MM.1S (cell line): Measurements from ENCODE around the gene CADPS.

Source experiments
- DNase-seq: peaks from one replicate; pipeline ENCODE4 v3.0.0-alpha.2; 2015
- H2AFZ ChIP-seq: fragments of 300-600 bp; sonication (generic); 2 replicates; pipeline ENCODE4 v1.6.0; 2016; ENCODE audit warnings: antibody characterized with exemption, low read length
- H3F3A ChIP-seq: fragments of 300-600 bp; sonication (generic); 2 replicates; pipeline ENCODE4 v1.6.1; 2016; ENCODE audit warnings: mild to moderate bottlenecking, antibody characterized with exemption, low read length, moderate library complexity, mixed read lengths; ENCODE audit not compliant: insufficient read depth
- H3K27ac ChIP-seq: fragments of 300-600 bp; sonication (generic); 2 replicates; pipeline ENCODE4 v1.5.1; 2016; ENCODE audit warnings: mild to moderate bottlenecking, low read length
- H3K27me3 ChIP-seq: fragments of 300-600 bp; sonication (generic); replicated peaks from 2 replicates; pipeline ENCODE4 v1.6.0; 2016; ENCODE audit warnings: low read length; ENCODE audit not compliant: insufficient read depth
- H3K36me3 ChIP-seq: fragments of 300-600 bp; sonication (generic); replicated peaks from 2 replicates; pipeline ENCODE4 v1.6.1; 2016; ENCODE audit warnings: mild to moderate bottlenecking, low read length, mixed read lengths; ENCODE audit not compliant: insufficient read depth
- H3K4me1 ChIP-seq: fragments of 300-600 bp; sonication (generic); 2 replicates; pipeline ENCODE4 v1.6.1; 2016; ENCODE audit warnings: low read length, mixed read lengths
- H3K4me2 ChIP-seq: fragments of 300-600 bp; sonication (generic); 2 replicates; pipeline ENCODE4 v1.6.0; 2016; ENCODE audit warnings: low read depth, low read length
- H3K4me3 ChIP-seq: fragments of 300-600 bp; sonication (generic); 2 replicates; pipeline ENCODE4 v1.5.1; 2016; ENCODE audit warnings: low read length, mixed read lengths
- H3K79me2 ChIP-seq: fragments of 300-600 bp; sonication (generic); 2 replicates; pipeline ENCODE4 v1.6.1; 2016; ENCODE audit warnings: mixed run types, low read length, mixed read lengths
- H3K9ac ChIP-seq: fragments of 300-600 bp; sonication (generic); 2 replicates; pipeline ENCODE4 v1.6.1; 2016; ENCODE audit warnings: low read length, mixed read lengths
- H3K9me2 ChIP-seq: fragments of 300-600 bp; sonication (generic); replicated peaks from 2 replicates; pipeline ENCODE4 v1.6.1; 2016; ENCODE audit warnings: mild to moderate bottlenecking, low read length, mixed read lengths; ENCODE audit not compliant: insufficient read depth
- H3K9me3 ChIP-seq: fragments of 300-600 bp; sonication (generic); replicated peaks from 2 replicates; pipeline ENCODE4 v1.6.1; 2016; ENCODE audit warnings: mild to moderate bottlenecking, low read length, mixed read lengths; ENCODE audit not compliant: insufficient read depth
- H4K20me1 ChIP-seq: fragments of 300-600 bp; sonication (generic); 2 replicates; pipeline ENCODE4 v1.6.1; 2016; ENCODE audit warnings: mild to moderate bottlenecking, low read length, moderate library complexity, mixed read lengths; ENCODE audit not compliant: insufficient read depth
- EZH2 ChIP-seq: fragments of 300-600 bp; sonication (generic); optimal IDR thresholded peaks from 2 replicates; pipeline ENCODE3; 2017; ENCODE audit warnings: low read depth, mild to moderate bottlenecking, antibody characterized with exemption, low read length, mixed read lengths
- EZH2phosphoT487 ChIP-seq: fragments of 300-600 bp; sonication (generic); IDR thresholded peaks from 2 replicates; pipeline ENCODE4 v1.6.1; 2018; ENCODE audit warnings: antibody characterized with exemption, low read length
- TF ChIP-seq, protein P1 (sequence below): fragments of 300-600 bp; sonication (generic); IDR thresholded peaks from 2 replicates; pipeline ENCODE4 v1.5.1; 2016; ENCODE audit warnings: antibody characterized with exemption, low read length, mixed read lengths

Gene CADPS

DNA sequence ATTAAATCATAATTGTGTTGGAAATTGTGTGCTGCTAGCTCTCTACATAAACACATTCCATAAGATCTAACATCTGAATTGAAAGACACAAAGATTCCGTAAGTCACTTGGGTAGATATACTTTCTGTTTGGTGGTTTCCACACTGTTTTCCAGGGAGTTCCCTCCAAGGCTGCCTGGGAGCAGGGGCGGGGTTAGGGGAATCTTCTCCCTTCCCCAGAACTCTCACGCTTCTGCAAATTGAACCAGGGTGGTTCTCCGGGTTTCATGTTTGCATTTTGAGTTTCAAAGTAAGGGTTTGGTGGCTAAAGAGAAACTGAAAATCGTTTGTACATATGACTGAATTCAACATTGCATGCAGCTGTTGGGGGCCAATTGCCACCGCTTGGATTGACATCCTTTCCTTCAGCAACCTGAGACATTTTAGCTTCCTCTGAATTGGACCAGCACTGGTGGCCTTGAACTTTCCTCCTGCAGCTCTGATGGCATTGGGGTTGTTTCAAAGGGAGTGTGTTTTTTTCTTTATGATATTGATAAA, 309.1 kb downstream of the CADPS start:
- DNase-seq: peak; percentile 76
- no peaks in the 10 kb centered on the region for H3K9me3 ChIP-seq
- no peaks in the 10 kb centered on the region for H3K36me3 ChIP-seq
- peak overlapping the region; percentile 30; the same call in 1 of the 2 replicates for H3K27ac ChIP-seq
- H3K4me3 ChIP-seq: peak overlapping the region; percentile 41; the same call in 1 of the 2 replicates
- H3K79me2 ChIP-seq: no peaks in the 10 kb centered on the region
- H3K27me3 ChIP-seq: no peaks in the 10 kb centered on the region
- H3K9me2 ChIP-seq: no peaks in the 10 kb centered on the region
- H4K20me1 ChIP-seq: no peaks in the 10 kb centered on the region
- H3K4me1 ChIP-seq: peaks cover 17% of the 10 kb centered on the region
- peak overlapping the region; percentile 49 for H2AFZ ChIP-seq
- TF ChIP-seq, protein P1, sequence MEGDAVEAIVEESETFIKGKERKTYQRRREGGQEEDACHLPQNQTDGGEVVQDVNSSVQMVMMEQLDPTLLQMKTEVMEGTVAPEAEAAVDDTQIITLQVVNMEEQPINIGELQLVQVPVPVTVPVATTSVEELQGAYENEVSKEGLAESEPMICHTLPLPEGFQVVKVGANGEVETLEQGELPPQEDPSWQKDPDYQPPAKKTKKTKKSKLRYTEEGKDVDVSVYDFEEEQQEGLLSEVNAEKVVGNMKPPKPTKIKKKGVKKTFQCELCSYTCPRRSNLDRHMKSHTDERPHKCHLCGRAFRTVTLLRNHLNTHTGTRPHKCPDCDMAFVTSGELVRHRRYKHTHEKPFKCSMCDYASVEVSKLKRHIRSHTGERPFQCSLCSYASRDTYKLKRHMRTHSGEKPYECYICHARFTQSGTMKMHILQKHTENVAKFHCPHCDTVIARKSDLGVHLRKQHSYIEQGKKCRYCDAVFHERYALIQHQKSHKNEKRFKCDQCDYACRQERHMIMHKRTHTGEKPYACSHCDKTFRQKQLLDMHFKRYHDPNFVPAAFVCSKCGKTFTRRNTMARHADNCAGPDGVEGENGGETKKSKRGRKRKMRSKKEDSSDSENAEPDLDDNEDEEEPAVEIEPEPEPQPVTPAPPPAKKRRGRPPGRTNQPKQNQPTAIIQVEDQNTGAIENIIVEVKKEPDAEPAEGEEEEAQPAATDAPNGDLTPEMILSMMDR: no peak
- TF ChIP-seq EZH2phosphoT487 (no peak), EZH2 (no peak)
- H3K9ac ChIP-seq: peak overlapping the region; percentile 22; the same call in 1 of the 2 replicates
- peaks cover 14% of the 10 kb centered on the region for H3F3A ChIP-seq
- H3K4me2 ChIP-seq: peak overlapping the region; percentile 65

DNA sequence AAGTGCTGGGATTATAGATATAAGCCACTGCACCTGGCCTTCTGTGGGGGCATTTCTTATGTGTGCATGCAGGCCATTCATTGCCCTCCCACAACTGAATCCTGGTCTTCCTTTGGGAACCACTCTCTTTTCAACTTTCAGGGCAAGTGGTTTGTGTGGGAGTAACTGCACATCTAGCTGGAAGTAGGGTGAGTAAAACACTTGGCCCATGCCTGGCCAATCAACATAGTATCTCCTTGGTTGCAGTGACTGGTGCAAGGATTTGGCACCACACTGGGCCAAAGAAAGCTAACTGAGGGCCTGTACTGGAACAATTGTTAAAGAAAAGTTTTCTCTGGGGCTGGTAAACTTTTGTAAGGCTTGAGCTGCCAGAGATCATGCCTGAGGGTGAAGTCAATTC, 312.6 kb downstream of the CADPS start:
- no peak overlapping the region for H3K4me2 ChIP-seq
- H3K36me3 ChIP-seq: no peaks in the 10 kb centered on the region
- no peak overlapping the region for H2AFZ ChIP-seq
- H4K20me1 ChIP-seq: no peaks in the 10 kb centered on the region
- H3K9ac ChIP-seq: no peak overlapping the region
- no peaks in the 10 kb centered on the region for H3K79me2 ChIP-seq
- H3K9me2 ChIP-seq: no peaks in the 10 kb centered on the region
- peaks cover 14% of the 10 kb centered on the region for H3F3A ChIP-seq
- peaks cover 16% of the 10 kb centered on the region for H3K4me1 ChIP-seq
- no peaks in the 10 kb centered on the region for H3K9me3 ChIP-seq
- H3K27me3 ChIP-seq: no peaks in the 10 kb centered on the region
- no peak for TF ChIP-seq EZH2phosphoT487
- TF ChIP-seq, protein P1: no peak
- no peak for TF ChIP-seq EZH2
- DNase-seq: no peak
- no peak overlapping the region for H3K27ac ChIP-seq
- no peak overlapping the region for H3K4me3 ChIP-seq

DNA sequence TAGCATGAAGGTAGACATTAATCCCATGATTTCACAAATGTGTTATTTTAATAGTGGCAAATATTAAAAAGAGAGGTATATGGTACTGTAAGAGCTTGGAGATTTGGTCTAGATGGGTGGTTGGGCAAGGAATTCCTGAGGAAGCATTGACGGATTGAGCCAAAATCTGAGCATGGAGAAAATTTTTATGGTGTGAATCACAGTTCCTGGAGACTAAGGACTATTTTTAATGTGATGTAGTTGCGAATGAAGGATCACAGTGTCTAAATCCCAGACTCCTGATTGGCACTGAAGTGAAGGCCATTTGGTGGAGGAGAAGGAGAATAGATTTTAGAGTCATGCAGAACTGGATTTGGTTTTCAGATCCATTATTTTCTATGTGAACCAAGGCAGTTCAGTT, 313.2 kb downstream of the CADPS start:
- Histone ChIP-seq H3K4me3 (no peak overlapping the region), H3K79me2 (no peaks in the 10 kb centered on the region), H3K4me2 (no peak overlapping the region), H4K20me1 (no peaks in the 10 kb centered on the region), H3K4me1 (peaks cover 12% of the 10 kb centered on the region), H3K9me2 (no peaks in the 10 kb centered on the region), H3K27ac (no peak overlapping the region), H3K27me3 (no peaks in the 10 kb centered on the region), H3F3A (peaks cover 11% of the 10 kb centered on the region), H3K9ac (no peak overlapping the region), H3K9me3 (no peaks in the 10 kb centered on the region), H2AFZ (no peak overlapping the region), H3K36me3 (no peaks in the 10 kb centered on the region)
- no peak for DNase-seq
- TF ChIP-seq, protein P1: no peak
- no peak for TF ChIP-seq EZH2phosphoT487
- no peak for TF ChIP-seq EZH2
